HUES6 (cell line): Measurements from ENCODE around the gene ATXN10.

Experiments
- H3K27ac ChIP-seq: 2 replicates; pipeline ENCODE4 v1.7.0; 2013; ENCODE audit warnings: low read depth, mild to moderate bottlenecking, low read length, inconsistent platforms
- H3K27me3 ChIP-seq: 2 replicates; pipeline ENCODE4 v1.6.1; 2013; ENCODE audit warnings: low read length; ENCODE audit not compliant: control insufficient read depth, insufficient read depth
- H3K36me3 ChIP-seq: 2 replicates; pipeline ENCODE4 v1.6.1; 2013; ENCODE audit warnings: low read length; ENCODE audit not compliant: control insufficient read depth, insufficient read depth
- H3K4me1 ChIP-seq: 2 replicates; pipeline ENCODE4 v1.6.1; 2013; ENCODE audit warnings: low read length; ENCODE audit not compliant: control insufficient read depth, insufficient read depth
- H3K4me3 ChIP-seq: 2 replicates; pipeline ENCODE4 v1.5.1; 2013; ENCODE audit warnings: low read depth, low read length
- H3K9ac ChIP-seq: one replicate; pipeline ENCODE4 v1.6.1; 2013; ENCODE audit warnings: mild to moderate bottlenecking, low read length
- H3K9me3 ChIP-seq: 2 replicates; pipeline ENCODE4 v1.6.1; 2013; ENCODE audit warnings: low read depth, low read length; ENCODE audit not compliant: control insufficient read depth, insufficient read depth

ATXN10 gene

GRCh38 chr22:45645526-45646414 is 25.9 kb upstream of the ATXN10 start:
- peaks cover 23% of the 10 kb centered on the region for H3K27me3 ChIP-seq
- H3K9ac ChIP-seq, result no peak overlapping the region
- H3K27ac ChIP-seq, result no peak overlapping the region
- no peaks in the 10 kb centered on the region for H3K9me3 ChIP-seq
- H3K4me1 ChIP-seq, result peaks cover 8% of the 10 kb centered on the region
- H3K4me3 ChIP-seq, result peak overlapping the region; percentile 52
- H3K36me3 ChIP-seq, result no peaks in the 10 kb centered on the region

- no peak overlapping the region for H3K27ac ChIP-seq
- H3K9me3 ChIP-seq, result no peaks in the 10 kb centered on the region
- H3K36me3 ChIP-seq, result no peaks in the 10 kb centered on the region
- no peak overlapping the region for H3K4me3 ChIP-seq
- H3K4me1 ChIP-seq, result peaks cover 8% of the 10 kb centered on the region
- H3K9ac ChIP-seq, result no peak overlapping the region
- H3K27me3 ChIP-seq, result peaks cover 21% of the 10 kb centered on the region
These were observed 24.0 kb upstream of the ATXN10 start for GRCh38 chr22:45647532-45648225.

- H3K4me3 ChIP-seq, result no peak overlapping the region
- no peaks in the 10 kb centered on the region for H3K36me3 ChIP-seq
- H3K9me3 ChIP-seq, result no peaks in the 10 kb centered on the region
- H3K27me3 ChIP-seq, result peaks cover 21% of the 10 kb centered on the region
- H3K27ac ChIP-seq, result no peak overlapping the region
- no peak overlapping the region for H3K9ac ChIP-seq
- peaks cover 8% of the 10 kb centered on the region for H3K4me1 ChIP-seq
These were observed 23.1 kb upstream of the ATXN10 start for GRCh38 chr22:45648301-45649117.

GRCh38 chr22:45649809-45650208 is 21.8 kb upstream of the ATXN10 start:
- Histone ChIP-seq H3K4me1 (peaks cover 8% of the 10 kb centered on the region), H3K9me3 (no peaks in the 10 kb centered on the region), H3K9ac (no peak overlapping the region), H3K36me3 (no peaks in the 10 kb centered on the region), H3K27me3 (peaks cover 18% of the 10 kb centered on the region), H3K27ac (no peak overlapping the region), H3K4me3 (no peak overlapping the region)

GRCh38 chr22:45650721-45651120 is 20.9 kb upstream of the ATXN10 start:
- Histone ChIP-seq H3K27ac (no peak overlapping the region), H3K9me3 (no peaks in the 10 kb centered on the region), H3K27me3 (peaks cover 11% of the 10 kb centered on the region), H3K36me3 (no peaks in the 10 kb centered on the region), H3K4me1 (peaks cover 3% of the 10 kb centered on the region), H3K9ac (no peak overlapping the region), H3K4me3 (no peak overlapping the region)

- no peaks in the 10 kb centered on the region for H3K9me3 ChIP-seq
- H3K27me3 ChIP-seq, result peaks cover 1% of the 10 kb centered on the region; the same call in 1 of the 2 replicates
- H3K4me1 ChIP-seq, result no peaks in the 10 kb centered on the region
- H3K36me3 ChIP-seq, result no peaks in the 10 kb centered on the region
- H3K27ac ChIP-seq, result no peak overlapping the region
- no peak overlapping the region for H3K4me3 ChIP-seq
- no peak overlapping the region for H3K9ac ChIP-seq
These were observed 19.6 kb upstream of the ATXN10 start for GRCh38 chr22:45651931-45652528.

- Histone ChIP-seq H3K9me3 (no peaks in the 10 kb centered on the region), H3K9ac (no peak overlapping the region), H3K4me3 (no peak overlapping the region), H3K27me3 (no peaks in the 10 kb centered on the region; the same call in 1 of the 2 replicates), H3K36me3 (no peaks in the 10 kb centered on the region), H3K27ac (no peak overlapping the region), H3K4me1 (no peaks in the 10 kb centered on the region)
These were observed 15.1 kb upstream of the ATXN10 start for GRCh38 chr22:45656577-45656976.

GRCh38 chr22:45657701-45658100 is 13.9 kb upstream of the ATXN10 start:
- no peaks in the 10 kb centered on the region for H3K4me1 ChIP-seq
- H3K9me3 ChIP-seq, result no peaks in the 10 kb centered on the region
- H3K27ac ChIP-seq, result no peak overlapping the region
- H3K27me3 ChIP-seq, result no peaks in the 10 kb centered on the region
- no peak overlapping the region for H3K4me3 ChIP-seq
- no peak overlapping the region for H3K9ac ChIP-seq
- no peaks in the 10 kb centered on the region for H3K36me3 ChIP-seq

- Histone ChIP-seq H3K9me3 (no peaks in the 10 kb centered on the region), H3K27me3 (no peaks in the 10 kb centered on the region; the same call in 1 of the 2 replicates), H3K4me3 (no peak overlapping the region), H3K36me3 (no peaks in the 10 kb centered on the region), H3K4me1 (no peaks in the 10 kb centered on the region), H3K9ac (no peak overlapping the region), H3K27ac (no peak overlapping the region)
These were observed 7.4 kb upstream of the ATXN10 start for GRCh38 chr22:45664136-45664646.

- no peak overlapping the region for H3K27ac ChIP-seq
- H3K27me3 ChIP-seq, result no peaks in the 10 kb centered on the region; the same call in 1 of the 2 replicates
- no peak overlapping the region for H3K9ac ChIP-seq
- H3K9me3 ChIP-seq, result no peaks in the 10 kb centered on the region
- H3K4me1 ChIP-seq, result no peaks in the 10 kb centered on the region
- H3K4me3 ChIP-seq, result no peak overlapping the region
- H3K36me3 ChIP-seq, result no peaks in the 10 kb centered on the region
These were observed 4.1 kb upstream of the ATXN10 start for GRCh38 chr22:45667486-45667885.
